Coronary artery (tissue), 2 donors: ENCODE results near the gene SLC1A3.

ENCODE experiments used
- DNase-seq: peaks from one replicate; pipeline ENCODE4 v3.0.0-alpha.2; 2017; ENCODE audit warnings: low spot score
- H3K27ac ChIP-seq, 2 donors: fragments of 200-600 bp; sonication (generic); one replicate each; pipeline ENCODE4 v1.5.1; 2016 to 2019
- H3K4me3 ChIP-seq: fragments of 200-600 bp; sonication (generic); 2 replicates; pipeline ENCODE4 v1.5.1; 2016; ENCODE audit warnings: mild to moderate bottlenecking, moderate library complexity
- CTCF ChIP-seq: fragments of 200-600 bp; sonication (generic); IDR thresholded peaks from one replicate; pipeline ENCODE4 v1.5.1; 2019; ENCODE audit warnings: antibody characterized with exemption

The SLC1A3 gene

GRCh38 chr5:36691226-36691625, 84.8 kb downstream of the SLC1A3 start:
- no peak for DNase-seq
- Histone ChIP-seq H3K4me3 (no peak overlapping the region), H3K27ac (peak overlapping the region in 1 of 2 donors; percentile 73)
- TF ChIP-seq CTCF = no peak

- DNase-seq = no peak
- Histone ChIP-seq H3K4me3 (no peak overlapping the region), H3K27ac (peak overlapping the region in 1 of 2 donors; percentile 48)
- no peak for TF ChIP-seq CTCF
These were observed 85.4 kb downstream of the SLC1A3 start for GRCh38 chr5:36691696-36692371.

- Histone ChIP-seq H3K27ac (peak overlapping the region in 1 of 2 donors; percentile 50), H3K4me3 (peak overlapping the region; percentile 57)
- TF ChIP-seq CTCF = peak; percentile 34
- no peak for DNase-seq
These were observed 86.7 kb downstream of the SLC1A3 start for GRCh38 chr5:36692791-36693763.

- TF ChIP-seq CTCF = no peak
- no peak for DNase-seq
- Histone ChIP-seq H3K4me3 (no peak overlapping the region), H3K27ac (no peak overlapping the region)
These were observed 87.9 kb downstream of the SLC1A3 start for GRCh38 chr5:36694351-36694750.

GRCh38 chr5:36696059-36696673, 89.8 kb downstream of the SLC1A3 start:
- no peak for DNase-seq
- peak; percentile 41 for TF ChIP-seq CTCF

GRCh38 chr5:36698031-36698430, 91.6 kb downstream of the SLC1A3 start:
- no peak overlapping the region for H3K4me3 ChIP-seq
- no peak for TF ChIP-seq CTCF
- H3K27ac ChIP-seq = no peak overlapping the region
- DNase-seq = no peak

More at GRCh38 chr5:36696059-36696673, 89.8 kb downstream of the SLC1A3 start:
- Histone ChIP-seq H3K27ac (no peak overlapping the region), H3K4me3 (no peak overlapping the region)
